Measurements from ENCODE around the gene SDK1. TPM values are rescaled to one million over a fixed set of nuclear protein-coding genes. Genes with fewer than 3 reads are reported as not detected.

SDK1 gene
- total RNA-seq, 2 experiments from 2014 or later = 0.19 to 0.36 TPM

GRCh38 chr7:3916146-3916545, 615.1 kb downstream of the SDK1 start:
- Histone ChIP-seq H3K27ac (ENCODE audit: low read depth, low read length, poor library complexity, severe bottlenecking) (no peak overlapping the region), H3K79me2 (ENCODE audit: insufficient read depth, low read depth, low read length) (no peaks in the 10 kb centered on the region), H2AFZ (ENCODE audit: low read length) (no peak overlapping the region), H3K4me1 (ENCODE audit: insufficient read depth, low read length, poor library complexity, severe bottlenecking) (no peaks in the 10 kb centered on the region), H3K4me3 (ENCODE audit: low read depth, low read length, poor library complexity, severe bottlenecking) (no peak overlapping the region), H3K4me2 (ENCODE audit: low read length) (no peak overlapping the region), H3K9me2 (ENCODE audit: insufficient read depth, low read length) (no peaks in the 10 kb centered on the region), H4K20me1 (ENCODE audit: insufficient read depth, low read length) (no peaks in the 10 kb centered on the region), H3K9me3 (ENCODE audit: low read length) (no peaks in the 10 kb centered on the region), H3K36me3 (ENCODE audit: insufficient read depth, low read length) (no peaks in the 10 kb centered on the region)
- TF ChIP-seq CTCF (conservative IDR thresholded peaks at IDR 0.05; ENCODE audit: low read length) (no peak), EZH2phosphoT487 (IDR thresholded peaks at IDR 0.05; ENCODE audit: borderline replicate concordance, low read depth, low read length) (no peak)
- intact Hi-C loops (cut with micrococcal nuclease; ENCODE audit: unreplicated experiment) = no loop called here
- CTCF ChIA-PET (ENCODE audit: unreplicated experiment) = no interaction called here
- no TSS peak for BruUV-seq (replicated peaks)
- POLR2A ChIA-PET = no interaction called here
- DNase-seq (ENCODE audit: low spot score) = no peak

GRCh38 chr7:3917436-3917835, 616.4 kb downstream of the SDK1 start:
- Histone ChIP-seq H3K4me1 (ENCODE audit: insufficient read depth, low read length, poor library complexity, severe bottlenecking) (no peaks in the 10 kb centered on the region), H2AFZ (ENCODE audit: low read length) (no peak overlapping the region), H3K79me2 (ENCODE audit: insufficient read depth, low read depth, low read length) (no peaks in the 10 kb centered on the region), H3K9me3 (ENCODE audit: low read length) (no peaks in the 10 kb centered on the region), H3K4me3 (ENCODE audit: low read depth, low read length, poor library complexity, severe bottlenecking) (no peak overlapping the region), H4K20me1 (ENCODE audit: insufficient read depth, low read length) (no peaks in the 10 kb centered on the region), H3K36me3 (ENCODE audit: insufficient read depth, low read length) (no peaks in the 10 kb centered on the region), H3K4me2 (ENCODE audit: low read length) (no peak overlapping the region), H3K27ac (ENCODE audit: low read depth, low read length, poor library complexity, severe bottlenecking) (no peak overlapping the region), H3K9me2 (ENCODE audit: insufficient read depth, low read length) (no peaks in the 10 kb centered on the region)
- ChIA-PET CTCF (ENCODE audit: unreplicated experiment) (no interaction called here), POLR2A (no interaction called here)
- no TSS peak for BruUV-seq (replicated peaks)
- TF ChIP-seq CTCF (conservative IDR thresholded peaks at IDR 0.05; ENCODE audit: low read length) (no peak), EZH2phosphoT487 (IDR thresholded peaks at IDR 0.05; ENCODE audit: borderline replicate concordance, low read depth, low read length) (no peak)
- intact Hi-C loops (cut with micrococcal nuclease; ENCODE audit: unreplicated experiment) = no loop called here
- no peak for DNase-seq (ENCODE audit: low spot score)

GRCh38 chr7:3918576-3918975, 617.5 kb downstream of the SDK1 start:
- POLR2A ChIA-PET = no interaction called here
- no peaks in the 10 kb centered on the region for H3K4me1 ChIP-seq (ENCODE audit: insufficient read depth, low read length, poor library complexity, severe bottlenecking)
- H3K9me2 ChIP-seq (ENCODE audit: insufficient read depth, low read length) = no peaks in the 10 kb centered on the region
- no peak overlapping the region for H3K4me2 ChIP-seq (ENCODE audit: low read length)
- intact Hi-C loops (cut with micrococcal nuclease; ENCODE audit: unreplicated experiment) = no loop called here
- H3K9me3 ChIP-seq (ENCODE audit: low read length) = no peaks in the 10 kb centered on the region
- H3K27ac ChIP-seq (ENCODE audit: low read depth, low read length, poor library complexity, severe bottlenecking) = no peak overlapping the region
- no peak for DNase-seq (ENCODE audit: low spot score)
- CTCF ChIA-PET (ENCODE audit: unreplicated experiment) = no interaction called here
- BruUV-seq (replicated peaks) = no TSS peak
- no peak for TF ChIP-seq CTCF (conservative IDR thresholded peaks at IDR 0.05; ENCODE audit: low read length)
- no peak for TF ChIP-seq EZH2phosphoT487 (IDR thresholded peaks at IDR 0.05; ENCODE audit: borderline replicate concordance, low read depth, low read length)
- no peaks in the 10 kb centered on the region for H3K36me3 ChIP-seq (ENCODE audit: insufficient read depth, low read length)
- no peaks in the 10 kb centered on the region for H4K20me1 ChIP-seq (ENCODE audit: insufficient read depth, low read length)
- H3K4me3 ChIP-seq (ENCODE audit: low read depth, low read length, poor library complexity, severe bottlenecking) = no peak overlapping the region
- H2AFZ ChIP-seq (ENCODE audit: low read length) = no peak overlapping the region
- no peaks in the 10 kb centered on the region for H3K79me2 ChIP-seq (ENCODE audit: insufficient read depth, low read depth, low read length)

Measured in OCI-LY7 (cell line).